Hepatocyte (in vitro differentiated cells): Measurements from ENCODE around the gene C2CD4D. TPM values are rescaled to one million over a fixed set of nuclear protein-coding genes. Genes with fewer than 3 reads are reported as not detected.
"Not testable (repeated sequence)": the region's sequence is repeated elsewhere in the genome, so short reads cannot be mapped to it uniquely, and the experiment has no call there.

Experiments used
- DNase-seq: peaks from one replicate; pipeline ENCODE4 v3.0.0-alpha.2; 2016; ENCODE audit warnings: low spot score
- H2AFZ ChIP-seq: fragments of 200-600 bp; sonication (generic); 2 replicates; pipeline ENCODE4 v1.6.0; 2016; ENCODE audit warnings: antibody characterized with exemption, mild to moderate bottlenecking
- H3K27ac ChIP-seq: fragments of 200-600 bp; sonication (generic); 2 replicates; pipeline ENCODE4 v1.5.1; 2016; ENCODE audit warnings: mild to moderate bottlenecking
- H3K27me3 ChIP-seq: fragments of 200-600 bp; sonication (generic); 2 replicates; pipeline ENCODE4 v1.6.1; 2016
- H3K36me3 ChIP-seq: fragments of 200-600 bp; sonication (generic); replicated peaks from 2 replicates; pipeline ENCODE4 v1.5.1; 2016; ENCODE audit warnings: low read depth; ENCODE audit not compliant: insufficient read depth
- H3K4me1 ChIP-seq: fragments of 200-600 bp; sonication (generic); 2 replicates; pipeline ENCODE4 v1.5.1; 2016; ENCODE audit warnings: mild to moderate bottlenecking, moderate library complexity; ENCODE audit not compliant: insufficient read depth
- H3K4me2 ChIP-seq: fragments of 200-600 bp; sonication (generic); 2 replicates; pipeline ENCODE4 v1.6.0; 2016
- H3K4me3 ChIP-seq: fragments of 200-600 bp; sonication (generic); 2 replicates; pipeline ENCODE4 v1.5.1; 2016; ENCODE audit warnings: mild to moderate bottlenecking
- H3K79me2 ChIP-seq: fragments of 200-600 bp; sonication (generic); 2 replicates; pipeline ENCODE4 v1.6.0; 2017; ENCODE audit warnings: mild to moderate bottlenecking
- H3K9me2 ChIP-seq: fragments of 200-600 bp; sonication (generic); replicated peaks from 2 replicates; pipeline ENCODE4 v1.6.0; 2017; ENCODE audit warnings: mild to moderate bottlenecking; ENCODE audit not compliant: insufficient read depth
- H3K9me3 ChIP-seq: fragments of 200-600 bp; sonication (generic); 2 replicates; pipeline ENCODE4 v1.5.1; 2016; ENCODE audit warnings: low read depth, mild to moderate bottlenecking
- H4K20me1 ChIP-seq: fragments of 200-600 bp; sonication (generic); 2 replicates; pipeline ENCODE4 v1.6.0; 2016; ENCODE audit warnings: mild to moderate bottlenecking; ENCODE audit not compliant: insufficient read depth, poor library complexity, severe bottlenecking
- CTCF ChIP-seq: fragments of 200-600 bp; sonication (generic); IDR thresholded peaks from 2 replicates; pipeline ENCODE4 v1.5.1; 2016; ENCODE audit warnings: antibody characterized with exemption, mild to moderate bottlenecking; ENCODE audit not compliant: poor library complexity
- EZH2 ChIP-seq: fragments of 200-600 bp; sonication (generic); IDR thresholded peaks from 2 replicates; pipeline ENCODE4 v1.6.1; 2016; ENCODE audit warnings: antibody characterized with exemption, mild to moderate bottlenecking, borderline replicate concordance
- EZH2phosphoT487 ChIP-seq: fragments of 200-600 bp; sonication (generic); IDR thresholded peaks from one replicate; pipeline ENCODE4 v1.6.1; 2018; ENCODE audit warnings: antibody characterized with exemption, mild to moderate bottlenecking, low read depth, moderate library complexity; ENCODE audit not compliant: unreplicated experiment, severe bottlenecking
- WGBS: methylation state at CpG from one replicate; pipeline ENCODE4 v1.1.6; 2016; ENCODE audit warnings: low lambda C conversion rate; ENCODE audit errors: missing lambda C conversion rate; 5-methylcytosine and 5-hydroxymethylcytosine counted together
- polyA plus RNA-seq: library from polyadenylated mRNA; unstranded; fragments of >200 nt; fragmentation: Nextera tagmentation; extraction: Ambion mirVana; gene quantifications from 2 replicates; pipeline ENCODE4 v1.2.1, GENCODE V29; 2016
- total RNA-seq: library from RNA; depleted of rRNA; stranded (reverse); fragments of >200 nt; gene quantifications from 2 replicates; pipeline ENCODE4 v1.2.3, GENCODE V29; 2014

Gene C2CD4D
- total and polyA plus RNA-seq, 2 experiments from 2014 or later = 1.1 TPM; not detected in 1

GRCh38 chr1:151855933-151856332 lies 16.3 kb upstream of the C2CD4D start:
- peaks cover 4% of the 10 kb centered on the region for H3K27me3 ChIP-seq
- H2AFZ ChIP-seq = no peak overlapping the region
- no peaks in the 10 kb centered on the region for H4K20me1 ChIP-seq
- no peaks in the 10 kb centered on the region for H3K36me3 ChIP-seq
- TF ChIP-seq CTCF (no peak), EZH2 (no peak), EZH2phosphoT487 (no peak)
- no peak overlapping the region for H3K4me2 ChIP-seq
- H3K4me1 ChIP-seq = no peaks in the 10 kb centered on the region
- no peaks in the 10 kb centered on the region for H3K9me3 ChIP-seq
- H3K4me3 ChIP-seq = no peak overlapping the region
- no peak for DNase-seq
- H3K9me2 ChIP-seq = no peaks in the 10 kb centered on the region
- no peak overlapping the region for H3K27ac ChIP-seq
- no peaks in the 10 kb centered on the region for H3K79me2 ChIP-seq
- 39% methylated on average over 4 of the region's 4 CpGs for WGBS

GRCh38 chr1:151855516-151855915 lies 15.9 kb upstream of the C2CD4D start:
- not testable (repeated sequence) for H3K9me3 ChIP-seq, H3K79me2 ChIP-seq, H4K20me1 ChIP-seq, H3K4me3 ChIP-seq, H3K4me2 ChIP-seq, H2AFZ ChIP-seq, H3K36me3 ChIP-seq, H3K27ac ChIP-seq, H3K4me1 ChIP-seq, DNase-seq, H3K9me2 ChIP-seq, H3K27me3 ChIP-seq
- 78% methylated on average over 8 of the region's 8 CpGs for WGBS

GRCh38 chr1:151854658-151855057 lies 15.0 kb upstream of the C2CD4D start:
- Histone ChIP-seq H2AFZ (no peak overlapping the region), H3K27ac (no peak overlapping the region), H3K79me2 (no peaks in the 10 kb centered on the region), H4K20me1 (no peaks in the 10 kb centered on the region), H3K27me3 (peaks cover 4% of the 10 kb centered on the region), H3K4me2 (no peak overlapping the region), H3K4me3 (no peak overlapping the region), H3K9me3 (no peaks in the 10 kb centered on the region), H3K36me3 (no peaks in the 10 kb centered on the region), H3K9me2 (no peaks in the 10 kb centered on the region), H3K4me1 (no peaks in the 10 kb centered on the region)
- TF ChIP-seq EZH2phosphoT487 (no peak), EZH2 (no peak), CTCF (no peak)
- no peak for DNase-seq
- WGBS = 82% methylated on average over 7 of the region's 7 CpGs

GRCh38 chr1:151853411-151853943 lies 13.9 kb upstream of the C2CD4D start, which contains the start of gene THEM5:
THEM5 (minus strand) TSS chr1:151853712; CDS start chr1:151853565, 147 bp downstream.
- Histone ChIP-seq H3K4me2 (no peak within 1 kb of the TSS), H3K4me3 (no peak within 1 kb of the TSS), H3K79me2 (no peaks in the 10 kb centered on the region), H3K36me3 (no peaks in the 10 kb centered on the region), H2AFZ (no peak within 1 kb of the TSS), H3K4me1 (no peaks in the 10 kb centered on the region), H3K9me3 (no peaks in the 10 kb centered on the region), H3K27me3 (peaks cover 4% of the 10 kb centered on the region), H3K27ac (no peak within 1 kb of the TSS), H3K9me2 (no peaks in the 10 kb centered on the region), H4K20me1 (no peaks in the 10 kb centered on the region)
- 83% methylated on average over 5 of the region's 5 CpGs for WGBS
- TF ChIP-seq EZH2phosphoT487 = no peak
- TF ChIP-seq CTCF = no peak
- TF ChIP-seq EZH2 = no peak
- DNase-seq = no peak
